Measurements from ENCODE around the gene SLC49A3.
"Not testable (repeated sequence)": the region's sequence is repeated elsewhere in the genome, so short reads cannot be mapped to it uniquely, and the experiment has no call there.

SLC49A3 gene

DNA sequence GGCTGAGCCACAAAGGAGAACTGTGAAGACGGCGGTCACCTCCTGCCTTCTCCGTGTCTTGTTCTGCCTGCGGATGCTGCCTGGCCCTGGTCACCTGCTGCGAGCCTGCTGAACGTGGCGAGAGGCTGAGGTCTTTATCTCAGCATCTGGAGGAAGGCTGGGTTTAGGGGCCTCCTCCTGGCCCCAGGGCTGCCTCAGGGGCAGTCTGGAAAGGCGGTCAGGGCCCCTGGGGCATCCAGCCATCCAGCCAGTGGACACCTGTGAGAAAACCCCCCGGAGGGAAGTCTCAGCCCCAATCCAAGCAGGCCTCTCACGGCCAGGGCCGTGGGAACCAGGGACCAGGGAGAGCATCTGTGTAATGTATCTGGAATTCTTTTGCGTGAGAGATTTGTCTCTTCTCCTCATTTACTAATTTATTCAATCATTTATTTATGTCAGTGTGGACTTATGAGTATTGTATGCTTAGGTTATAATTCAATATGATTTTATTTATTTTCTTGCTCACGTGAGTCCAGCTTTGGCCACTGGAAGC, 52.3 kb downstream of the SLC49A3 start:
- H3F3A ChIP-seq (ENCODE audit: insufficient read depth), result no peaks in the 10 kb centered on the region

DNA sequence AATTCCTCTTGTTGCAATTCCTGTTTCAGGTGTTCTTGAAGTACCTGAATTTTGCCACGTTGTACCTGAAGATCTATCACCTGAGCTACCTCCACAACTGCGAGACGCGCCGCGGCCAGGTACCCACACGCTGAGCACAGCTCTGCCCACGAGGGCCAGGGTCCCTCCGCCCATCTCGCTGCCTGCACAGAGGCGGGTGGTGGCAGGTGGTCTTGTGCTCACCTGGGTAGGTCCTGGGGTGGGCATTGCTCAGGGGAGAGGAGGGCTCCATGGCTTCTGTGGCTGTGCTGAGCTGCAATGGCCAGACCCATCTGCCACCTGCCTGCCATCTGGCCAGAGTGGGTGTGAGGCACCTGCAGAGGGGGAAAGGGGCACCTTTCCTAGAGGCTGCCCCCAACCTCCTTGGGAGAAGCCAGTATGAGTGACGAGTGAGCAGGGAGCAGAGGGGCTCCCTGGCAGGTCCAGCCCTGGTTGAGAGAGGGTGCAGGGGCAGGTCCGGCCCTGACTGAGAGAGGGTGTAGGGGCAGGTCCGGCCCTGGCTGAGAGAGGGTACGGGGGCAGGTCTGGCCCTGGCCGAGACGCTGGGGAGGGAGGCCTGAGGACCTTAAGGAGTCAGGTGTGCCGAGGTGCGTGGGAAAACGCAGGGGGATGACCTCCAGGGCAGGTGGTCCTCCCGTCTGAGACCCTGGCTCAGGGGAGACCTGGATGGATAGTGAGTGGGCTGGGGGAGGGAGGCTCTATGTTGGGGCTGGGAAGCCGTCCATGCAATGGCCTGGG, 52.9 kb downstream of the SLC49A3 start:
- H2AFZ ChIP-seq (ENCODE audit: low read depth, low read length, severe bottlenecking), result no peak overlapping the region
- TF ChIP-seq EZH2phosphoT487 (conservative IDR thresholded peaks at IDR 0.05; ENCODE audit: low read length), result no peak
- TF ChIP-seq, protein P1, sequence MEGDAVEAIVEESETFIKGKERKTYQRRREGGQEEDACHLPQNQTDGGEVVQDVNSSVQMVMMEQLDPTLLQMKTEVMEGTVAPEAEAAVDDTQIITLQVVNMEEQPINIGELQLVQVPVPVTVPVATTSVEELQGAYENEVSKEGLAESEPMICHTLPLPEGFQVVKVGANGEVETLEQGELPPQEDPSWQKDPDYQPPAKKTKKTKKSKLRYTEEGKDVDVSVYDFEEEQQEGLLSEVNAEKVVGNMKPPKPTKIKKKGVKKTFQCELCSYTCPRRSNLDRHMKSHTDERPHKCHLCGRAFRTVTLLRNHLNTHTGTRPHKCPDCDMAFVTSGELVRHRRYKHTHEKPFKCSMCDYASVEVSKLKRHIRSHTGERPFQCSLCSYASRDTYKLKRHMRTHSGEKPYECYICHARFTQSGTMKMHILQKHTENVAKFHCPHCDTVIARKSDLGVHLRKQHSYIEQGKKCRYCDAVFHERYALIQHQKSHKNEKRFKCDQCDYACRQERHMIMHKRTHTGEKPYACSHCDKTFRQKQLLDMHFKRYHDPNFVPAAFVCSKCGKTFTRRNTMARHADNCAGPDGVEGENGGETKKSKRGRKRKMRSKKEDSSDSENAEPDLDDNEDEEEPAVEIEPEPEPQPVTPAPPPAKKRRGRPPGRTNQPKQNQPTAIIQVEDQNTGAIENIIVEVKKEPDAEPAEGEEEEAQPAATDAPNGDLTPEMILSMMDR (IDR thresholded peaks at IDR 0.05; ENCODE audit: insufficient read depth, low read length, poor library complexity, severe bottlenecking), result no peak
- no peaks in the 10 kb centered on the region for H3K27me3 ChIP-seq (ENCODE audit: low read length)

More for the DNA sequence above, 52.3 kb downstream of the SLC49A3 start:
- no peaks in the 10 kb centered on the region for H3K79me2 ChIP-seq (ENCODE audit: insufficient read depth, low read length)
- no peaks in the 10 kb centered on the region for H4K20me1 ChIP-seq (ENCODE audit: low read depth, low read length)
- H3K4me3 ChIP-seq (ENCODE audit: insufficient read depth, low read length, poor library complexity, severe bottlenecking), result no peak overlapping the region
- TF ChIP-seq, protein P1 (IDR thresholded peaks at IDR 0.05; ENCODE audit: insufficient read depth, low read length, poor library complexity, severe bottlenecking), result no peak
- no peak for TF ChIP-seq EZH2phosphoT487 (conservative IDR thresholded peaks at IDR 0.05; ENCODE audit: low read length)
- no peaks in the 10 kb centered on the region for H3K9me2 ChIP-seq (replicated peaks; ENCODE audit: insufficient read depth, low read length)
- H3K27me3 ChIP-seq (ENCODE audit: low read length), result no peaks in the 10 kb centered on the region
- H2AFZ ChIP-seq (ENCODE audit: low read depth, low read length, severe bottlenecking), result no peak overlapping the region
- no peak overlapping the region for H3K4me2 ChIP-seq (ENCODE audit: low read depth, low read length, poor library complexity, severe bottlenecking)
- H3K27ac ChIP-seq (ENCODE audit: low read depth, low read length), result no peak overlapping the region
- no peaks in the 10 kb centered on the region for H3K9me3 ChIP-seq (ENCODE audit: insufficient read depth, low read length)
- H3K36me3 ChIP-seq (ENCODE audit: low read length), result no peaks in the 10 kb centered on the region
- H3K9ac ChIP-seq (ENCODE audit: low read length), result no peak overlapping the region

DNA sequence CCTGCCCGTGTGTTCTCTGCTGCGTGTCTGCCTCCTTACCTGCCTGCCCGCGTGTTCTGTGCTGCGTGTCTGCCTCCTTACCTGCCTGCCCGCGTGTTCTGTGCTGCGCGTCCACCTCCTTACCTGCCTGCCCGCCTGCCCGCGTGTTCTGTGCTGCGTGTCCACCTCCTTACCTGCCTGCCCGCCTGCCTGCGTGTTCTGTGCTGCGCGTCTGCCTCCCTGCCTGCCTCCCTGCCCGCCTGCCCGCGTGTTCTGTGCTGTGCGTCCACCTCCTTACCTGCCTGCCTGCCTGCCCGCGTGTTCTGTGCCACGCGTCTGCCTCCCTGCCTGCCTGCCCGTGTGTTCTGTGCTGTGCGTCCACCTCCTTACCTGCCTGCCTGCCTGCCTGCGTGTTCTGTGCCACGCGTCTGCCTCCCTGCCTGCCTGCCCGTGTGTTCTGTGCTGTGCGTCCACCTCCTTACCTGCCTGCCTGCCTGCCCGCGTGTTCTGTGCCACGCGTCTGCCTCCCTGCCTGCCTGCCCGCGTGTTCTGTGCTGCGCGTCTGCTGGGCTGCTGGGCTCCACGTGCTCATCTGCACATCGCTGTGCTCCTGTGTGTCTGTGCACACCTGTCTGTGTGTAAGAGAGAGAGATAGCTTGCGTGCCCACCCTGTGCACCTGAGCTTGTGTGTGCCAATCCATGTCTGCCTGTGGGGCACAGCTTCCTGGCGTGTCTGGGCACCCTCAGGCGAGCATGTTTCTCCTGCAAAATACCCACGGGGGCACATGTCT, 53.7 kb downstream of the SLC49A3 start:
- not testable (repeated sequence) for H3F3A ChIP-seq (ENCODE audit: insufficient read depth); H2AFZ ChIP-seq (ENCODE audit: low read depth, low read length, severe bottlenecking); H3K9ac ChIP-seq (ENCODE audit: low read length); H3K9me3 ChIP-seq (ENCODE audit: insufficient read depth, low read length); H3K79me2 ChIP-seq (ENCODE audit: insufficient read depth, low read length); H4K20me1 ChIP-seq (ENCODE audit: low read depth, low read length); H3K4me3 ChIP-seq (ENCODE audit: insufficient read depth, low read length, poor library complexity, severe bottlenecking); H3K27me3 ChIP-seq (ENCODE audit: low read length); H3K36me3 ChIP-seq (ENCODE audit: low read length); H3K4me2 ChIP-seq (ENCODE audit: low read depth, low read length, poor library complexity, severe bottlenecking); H3K9me2 ChIP-seq (replicated peaks; ENCODE audit: insufficient read depth, low read length); H3K27ac ChIP-seq (ENCODE audit: low read depth, low read length)

More for the DNA sequence above, 52.9 kb downstream of the SLC49A3 start:
- Histone ChIP-seq H3K4me2 (ENCODE audit: low read depth, low read length, poor library complexity, severe bottlenecking) (no peak overlapping the region), H3K9me2 (replicated peaks; ENCODE audit: insufficient read depth, low read length) (no peaks in the 10 kb centered on the region), H4K20me1 (ENCODE audit: low read depth, low read length) (no peaks in the 10 kb centered on the region), H3K9ac (ENCODE audit: low read length) (no peak overlapping the region), H3K27ac (ENCODE audit: low read depth, low read length) (no peak overlapping the region), H3F3A (ENCODE audit: insufficient read depth) (no peaks in the 10 kb centered on the region), H3K4me3 (ENCODE audit: insufficient read depth, low read length, poor library complexity, severe bottlenecking) (no peak overlapping the region), H3K79me2 (ENCODE audit: insufficient read depth, low read length) (no peaks in the 10 kb centered on the region), H3K36me3 (ENCODE audit: low read length) (no peaks in the 10 kb centered on the region), H3K9me3 (ENCODE audit: insufficient read depth, low read length) (no peaks in the 10 kb centered on the region)
